Measurements from ENCODE around the gene KIF12.

KIF12 gene

GRCh38 chr9:114124666-114125475 is 25.8 kb upstream of the KIF12 start:
- CTCF ChIA-PET = interaction anchor here (2.7 kb wide), 1 partner anchor 17 kb away, joined by 15 read pairs; no protein-coding TSS in a partner anchor
- DNase-seq (ENCODE audit: low spot score) = no peak
- TF ChIP-seq CTCF (conservative IDR thresholded peaks at IDR 0.05; ENCODE audit: low read depth) = no peak
- POLR2A ChIA-PET (ENCODE audit: low non-redundant PET) = no interaction called here
- no peak overlapping the region for H3K27ac ChIP-seq

GRCh38 chr9:114124138-114124537 is 25.0 kb upstream of the KIF12 start:
- no peak for DNase-seq (ENCODE audit: low spot score)
- CTCF ChIA-PET = interaction anchor here (0.9 to 2.7 kb wide), 2 partner anchors 16 to 167 kb away, joined by 4 to 15 read pairs; no protein-coding TSS in a partner anchor
- no peak for TF ChIP-seq CTCF (conservative IDR thresholded peaks at IDR 0.05; ENCODE audit: low read depth)
- POLR2A ChIA-PET (ENCODE audit: low non-redundant PET) = no interaction called here
- H3K27ac ChIP-seq = no peak overlapping the region

DNA sequence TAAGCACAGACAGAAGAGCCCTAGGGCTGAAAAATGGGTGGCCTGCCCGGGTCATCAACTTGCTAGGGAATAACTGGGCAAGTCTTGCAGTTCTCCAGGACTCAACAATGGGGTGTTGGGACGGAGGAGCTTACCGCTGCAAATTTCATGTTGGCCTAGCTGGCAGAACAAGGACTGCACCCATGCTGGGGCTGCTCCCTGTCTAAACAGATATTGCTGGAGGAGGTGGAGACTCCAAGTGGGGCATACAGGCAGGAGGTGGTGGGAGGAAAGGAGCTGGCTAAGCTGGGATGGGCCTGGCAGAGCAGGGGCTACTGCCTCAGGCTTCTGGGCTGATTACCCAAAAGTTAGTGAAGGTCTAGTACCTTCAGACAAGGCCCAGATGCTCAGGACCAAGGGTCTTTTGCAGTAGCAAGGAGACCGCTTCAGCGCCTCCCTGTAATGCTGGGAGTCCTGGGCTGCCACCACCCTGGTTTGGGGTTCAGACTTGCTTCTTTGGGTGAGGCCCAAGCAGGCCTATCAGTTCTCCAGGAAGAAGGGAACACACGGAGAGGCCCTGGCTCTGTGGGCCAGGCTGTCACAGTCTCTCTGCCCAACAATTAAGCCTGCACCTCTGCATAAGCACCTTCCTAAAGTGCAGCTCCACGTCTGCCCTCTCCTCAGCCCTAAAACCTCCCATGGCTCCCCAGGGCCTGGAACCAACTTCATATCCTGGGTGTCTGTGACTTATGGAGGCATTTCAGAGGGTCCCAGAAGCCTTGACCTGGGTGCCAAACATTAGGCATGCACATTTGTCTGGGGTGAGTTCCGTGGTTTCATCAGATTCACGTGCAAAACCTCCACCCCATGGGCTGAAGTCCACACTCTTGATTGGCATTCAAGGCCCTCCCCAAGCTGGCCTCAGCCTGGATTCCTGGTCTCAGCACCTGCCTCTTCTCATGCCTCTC is 24.2 kb upstream of the KIF12 start:
- TF ChIP-seq CTCF (conservative IDR thresholded peaks at IDR 0.05; ENCODE audit: low read depth) = no peak
- DNase-seq (ENCODE audit: low spot score) = no peak
- H3K27ac ChIP-seq = no peak overlapping the region
- ChIA-PET POLR2A (ENCODE audit: low non-redundant PET) (no interaction called here), CTCF (interaction anchor here (0.8 to 1.1 kb wide), 3 partner anchors 15 to 168 kb away, joined by 4 to 6 read pairs (median 4); no protein-coding TSS in a partner anchor)

GRCh38 chr9:114122136-114123027 is 23.3 kb upstream of the KIF12 start:
- POLR2A ChIA-PET (ENCODE audit: low non-redundant PET) = no interaction called here
- no peak overlapping the region for H3K27ac ChIP-seq
- TF ChIP-seq CTCF (conservative IDR thresholded peaks at IDR 0.05; ENCODE audit: low read depth) = no peak
- CTCF ChIA-PET = interaction anchor here (0.8 to 1.1 kb wide), 3 partner anchors 14 to 166 kb away, joined by 4 to 6 read pairs (median 4); no protein-coding TSS in a partner anchor
- no peak for DNase-seq (ENCODE audit: low spot score)

- CTCF ChIA-PET = interaction anchor here (0.5 to 1.0 kb wide), 3 partner anchors 10 to 193 kb away, joined by 3 to 4 read pairs (median 3); no protein-coding TSS in a partner anchor
- DNase-seq (ENCODE audit: low spot score) = no peak
- H3K27ac ChIP-seq = no peak overlapping the region
- POLR2A ChIA-PET (ENCODE audit: low non-redundant PET) = no interaction called here
- TF ChIP-seq CTCF (conservative IDR thresholded peaks at IDR 0.05; ENCODE audit: low read depth) = no peak
Observed at GRCh38 chr9:114121227-114122135, 22.4 kb upstream of the KIF12 start.

All from RWPE1 (cell line).